B cell (primary cell): Measurements from ENCODE around the gene TMEM163. TPM values are rescaled to one million over a fixed set of nuclear protein-coding genes. Genes with fewer than 3 reads are reported as not detected.

Source experiments
- ATAC-seq: fragments of 200-7000 bp; cut with Tn5 transposase; one replicate; pipeline ENCODE4 v1.10.0; 2021; ENCODE audit warnings: low read depth, mild to moderate bottlenecking, moderate number of reproducible peaks, moderate library complexity
- CTCF ChIA-PET: fragments of 350-600 bp; sonication (Branson Sonifier 250); formaldehyde crosslinking; loops from one replicate; lab custom pipeline; 2021; ENCODE audit warnings: antibody characterized with exemption, inconsistent platforms; lab: Charles Lee
- POLR2A ChIA-PET: fragments of 350-600 bp; sonication (Branson Sonifier 250); formaldehyde crosslinking; loops from one replicate; lab custom pipeline; 2021; ENCODE audit warnings: antibody characterized with exemption; lab: Charles Lee
- DNase-seq: peaks from one replicate; pipeline ENCODE4 v3.0.0; 2013
- H2AFZ ChIP-seq: 2 replicates; pipeline ENCODE4 v1.6.1; 2012; ENCODE audit warnings: mild to moderate bottlenecking, low read depth, low read length; ENCODE audit not compliant: insufficient read depth, poor library complexity, severe bottlenecking
- H3K27ac ChIP-seq, 2 donors: 1 replicate in 1 of 2; 2 replicates in 1 of 2; pipeline ENCODE4 v1.5.1; 2012 to 2013; ENCODE audit warnings: low read length in 2 of 2, mild to moderate bottlenecking in 2 of 2, moderate library complexity in 1 of 2
- H3K27me3 ChIP-seq, 4 experiments: fragments of 200-600 bp in 1 of 4; sonication (generic) in 1 of 4; replicated peaks in 1 of 4; 1 replicate in 2 of 4; 2 replicates in 2 of 4; pipeline versions ENCODE4 v1.6.1 to v1.7.0; 2013 to 2016; ENCODE audit warnings: low read length in 3 of 4, mild to moderate bottlenecking in 2 of 4, mixed read lengths in 1 of 4, moderate library complexity in 1 of 4; ENCODE audit not compliant: insufficient read depth in 4 of 4, control insufficient read depth in 3 of 4; ENCODE audit errors: control extremely low read depth in 1 of 4
- H3K36me3 ChIP-seq, 2 experiments: replicated peaks in 1 of 2; 1 replicate in 1 of 2; 2 replicates in 1 of 2; pipeline versions ENCODE4 v1.6.1 to v1.7.1; 2013; ENCODE audit warnings: low read length in 1 of 2; ENCODE audit not compliant: insufficient read depth in 2 of 2, control insufficient read depth in 1 of 2; ENCODE audit errors: control extremely low read depth in 1 of 2, extremely low read depth in 1 of 2
- H3K4me1 ChIP-seq, 2 donors: fragments of 200-600 bp in 1 of 2; sonication (generic) in 1 of 2; 1 replicate in 1 of 2; 2 replicates in 1 of 2; pipeline versions ENCODE4 v1.5.1 to v1.6.1; 2013 to 2017; ENCODE audit warnings: low read length in 2 of 2; ENCODE audit not compliant: control insufficient read depth in 2 of 2, insufficient read depth in 2 of 2
- H3K4me2 ChIP-seq: replicated peaks from 2 replicates; pipeline ENCODE3; 2012; ENCODE audit warnings: mild to moderate bottlenecking, low read depth, low read length; ENCODE audit not compliant: poor library complexity, severe bottlenecking
- H3K4me3 ChIP-seq, 5 experiments: fragments of 200-600 bp in 1 of 5; sonication (generic) in 1 of 5; 1 replicate in 3 of 5; 2 replicates in 2 of 5; pipeline versions ENCODE4 v1.5.1 to v1.7.0; 2011 to 2016; ENCODE audit warnings: low read length in 4 of 5, mild to moderate bottlenecking in 4 of 5, low read depth in 2 of 5, control low read depth in 1 of 5, moderate library complexity in 1 of 5; ENCODE audit not compliant: insufficient read depth in 1 of 5; ENCODE audit errors: control extremely low read depth in 1 of 5, extremely low read depth in 1 of 5
- H3K79me2 ChIP-seq: fragments of 200-600 bp; sonication (generic); one replicate; pipeline ENCODE4 v1.6.0; 2016; ENCODE audit warnings: low read length; ENCODE audit not compliant: control insufficient read depth, insufficient read depth
- H3K9ac ChIP-seq: fragments of 200-600 bp; sonication (generic); 2 replicates; pipeline ENCODE4 v1.6.1; 2017; ENCODE audit warnings: mild to moderate bottlenecking, low read length, moderate library complexity
- H3K9me3 ChIP-seq, 3 donors: one replicate each; pipeline versions ENCODE4 v1.6.1 to v1.7.1; 2013; ENCODE audit warnings: low read length in 2 of 3; ENCODE audit not compliant: control insufficient read depth in 2 of 3, insufficient read depth in 1 of 3; ENCODE audit errors: control extremely low read depth in 1 of 3
- H4K20me1 ChIP-seq: 2 replicates; pipeline ENCODE4 v1.6.0; 2012; ENCODE audit warnings: mild to moderate bottlenecking, low read length; ENCODE audit not compliant: insufficient read depth, control insufficient read depth, poor library complexity, severe bottlenecking
- H3K27ac Mint-ChIP-seq: one replicate; pipeline ENCODE4 v1.8.0; 2021; ENCODE audit warnings: mixed read lengths
- H3K27me3 Mint-ChIP-seq: one replicate; pipeline ENCODE4 v1.8.0; 2021; ENCODE audit warnings: mixed read lengths
- H3K4me1 Mint-ChIP-seq: one replicate; pipeline ENCODE4 v1.8.0; 2021; ENCODE audit warnings: mixed read lengths
- H3K4me3 Mint-ChIP-seq: one replicate; pipeline ENCODE4 v1.8.0; 2021; ENCODE audit warnings: mixed read lengths
- H3K9me3 Mint-ChIP-seq: one replicate; pipeline ENCODE4 v1.8.0; 2022; ENCODE audit warnings: mixed read lengths; ENCODE audit not compliant: insufficient read depth
- CTCF ChIP-seq: fragments of 200-600 bp; IDR thresholded peaks from one replicate; pipeline ENCODE4 v1.8.0; 2022; ENCODE audit warnings: antibody characterized with exemption, mild to moderate bottlenecking
- EZH2 ChIP-seq: IDR thresholded peaks from 2 replicates; pipeline ENCODE4 v1.6.1; 2012; ENCODE audit warnings: borderline replicate concordance, low read depth, mild to moderate bottlenecking, moderate library complexity, low read length; ENCODE audit not compliant: insufficient read depth, poor library complexity, severe bottlenecking
- WGBS: methylation state at CpG from one replicate; pipeline ENCODE4 v1.1.5; 2013; ENCODE audit warnings: missing lambda C conversion rate; ENCODE audit not compliant: insufficient coverage; 5-methylcytosine and 5-hydroxymethylcytosine counted together
- intact Hi-C: fragments of 100-400 bp; cut with micrococcal nuclease; formaldehyde crosslinking; loops from one replicate; pipeline ENCODE4 v1.10.0; 2022
- polyA plus RNA-seq: library from polyadenylated mRNA; depleted of rRNA; stranded (reverse); fragments of >200 nt; gene quantifications from 2 replicates; pipeline ENCODE4 v1.2.3, GENCODE V29; 2012
- total RNA-seq, 2 donors: library from RNA; stranded (reverse); fragments of 120-200 nt in 1 of 2; gene quantifications; 1 replicate in 1 of 2; 2 replicates in 1 of 2; pipeline versions ENCODE4 v1.2.3 to v1.2.4, GENCODE V29; 2013 to 2022

Gene TMEM163
- total and polyA plus RNA-seq, 2 donors (not counting 1 experiment from before 2014, with no cell fraction given), result 2.6 to 5.6 TPM

- H3K9ac ChIP-seq, result no peak overlapping the region
- DNase-seq, result no peak
- peaks cover 0 to 3% (median 0%) of the 10 kb centered on the region in 3 donors for H3K9me3 ChIP-seq
- H3K79me2 ChIP-seq, result no peaks in the 10 kb centered on the region
- no peak overlapping the region for H3K4me2 ChIP-seq
- H3K36me3 ChIP-seq, result no peaks in the 10 kb centered on the region
- WGBS, result no CpG with 5 or more reads among the region's 1 CpG
- no peaks in the 10 kb centered on the region for H4K20me1 ChIP-seq
- POLR2A ChIA-PET, result no interaction called here
- H3K27me3 Mint-ChIP-seq, result no peaks in the 10 kb centered on the region
- no peak for TF ChIP-seq CTCF
- no peak for TF ChIP-seq EZH2
- no peak overlapping the region for H3K4me3 Mint-ChIP-seq
- CTCF ChIA-PET, result no interaction called here
- H3K27me3 ChIP-seq, result peaks cover 0 to 14% (median 0%) of the 10 kb centered on the region in 4 experiments
- no peak overlapping the region for H2AFZ ChIP-seq
- H3K27ac ChIP-seq, result no peak overlapping the region
- peaks cover 0 to 16% of the 10 kb centered on the region in 2 donors for H3K4me1 ChIP-seq
- peaks cover 7% of the 10 kb centered on the region for H3K4me1 Mint-ChIP-seq
- intact Hi-C loops, result no loop called here
- no peak for ATAC-seq
- H3K9me3 Mint-ChIP-seq, result no peaks in the 10 kb centered on the region
- H3K4me3 ChIP-seq, result no peak overlapping the region
- no peak overlapping the region for H3K27ac Mint-ChIP-seq
Observed at GRCh38 chr2:134662751-134663150, 56.0 kb downstream of the TMEM163 start.

- TF ChIP-seq CTCF (no peak), EZH2 (no peak)
- Histone ChIP-seq H4K20me1 (no peaks in the 10 kb centered on the region), H3K4me3 (no peak overlapping the region), H3K4me1 (peaks cover 0 to 8% of the 10 kb centered on the region in 2 donors), H3K27ac (no peak overlapping the region), H3K4me2 (no peak overlapping the region), H3K36me3 (no peaks in the 10 kb centered on the region), H2AFZ (no peak overlapping the region), H3K27me3 (peaks cover 0 to 8% (median 0%) of the 10 kb centered on the region in 4 experiments), H3K9ac (no peak overlapping the region), H3K9me3 (peaks cover 0 to 3% (median 0%) of the 10 kb centered on the region in 3 donors), H3K79me2 (no peaks in the 10 kb centered on the region)
- peaks cover 3% of the 10 kb centered on the region for H3K4me1 Mint-ChIP-seq
- H3K9me3 Mint-ChIP-seq, result no peaks in the 10 kb centered on the region
- ChIA-PET CTCF (interaction anchor here (0.7 to 1.8 kb wide), 3 partner anchors 24 to 238 kb away, joined by 3 to 4 read pairs (median 4); no protein-coding TSS in a partner anchor), POLR2A (no interaction called here)
- H3K27me3 Mint-ChIP-seq, result no peaks in the 10 kb centered on the region
- WGBS, result 74% methylated on average over 3 of the region's 7 CpGs
- intact Hi-C loops, result no loop called here
- no peak overlapping the region for H3K4me3 Mint-ChIP-seq
- ATAC-seq, result no peak
- no peak overlapping the region for H3K27ac Mint-ChIP-seq
- DNase-seq, result no peak
Observed at GRCh38 chr2:134660626-134661402, 58.0 kb downstream of the TMEM163 start.
